ENCODE data around the gene UNG. TPM values are rescaled to one million over a fixed set of nuclear protein-coding genes. Genes with fewer than 3 reads are reported as not detected.

The UNG gene
- total RNA-seq, 6 experiments from 2014 or later = 16.3 to 42.7 (median 21.2) TPM

DNA sequence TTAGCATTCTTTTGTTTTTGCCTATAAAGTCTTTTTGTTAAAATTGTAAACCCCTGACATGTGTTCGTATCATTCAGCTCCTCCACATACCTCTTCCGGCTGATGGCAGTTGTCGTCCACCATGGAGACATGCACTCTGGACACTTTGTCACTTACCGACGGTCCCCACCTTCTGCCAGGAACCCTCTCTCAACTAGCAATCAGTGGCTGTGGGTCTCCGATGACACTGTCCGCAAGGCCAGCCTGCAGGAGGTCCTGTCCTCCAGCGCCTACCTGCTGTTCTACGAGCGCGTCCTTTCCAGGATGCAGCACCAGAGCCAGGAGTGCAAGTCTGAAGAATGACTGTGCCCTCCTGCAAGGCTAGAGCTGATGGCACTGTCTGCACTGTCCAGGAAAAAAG is 11.8 kb upstream of the UNG start:
- Histone ChIP-seq H3K4me3 (peak overlapping the region in 1 of 3 donors; percentile 35), H3K4me1 (peaks cover 0 to 54% (median 18%) of the 10 kb centered on the region in 4 donors), H3K27ac (peak overlapping the region in 2 of 3 donors; percentile 69 to 74), H3K36me3 (peaks cover 0 to 33% (median 17%) of the 10 kb centered on the region in 4 donors), H3K9me3 (no peaks in the 10 kb centered on the region), H3K27me3 (no peaks in the 10 kb centered on the region)
- TF ChIP-seq POLR2A (IDR thresholded peaks at IDR 0.05) = no peak
- TF ChIP-seq, protein P1, sequence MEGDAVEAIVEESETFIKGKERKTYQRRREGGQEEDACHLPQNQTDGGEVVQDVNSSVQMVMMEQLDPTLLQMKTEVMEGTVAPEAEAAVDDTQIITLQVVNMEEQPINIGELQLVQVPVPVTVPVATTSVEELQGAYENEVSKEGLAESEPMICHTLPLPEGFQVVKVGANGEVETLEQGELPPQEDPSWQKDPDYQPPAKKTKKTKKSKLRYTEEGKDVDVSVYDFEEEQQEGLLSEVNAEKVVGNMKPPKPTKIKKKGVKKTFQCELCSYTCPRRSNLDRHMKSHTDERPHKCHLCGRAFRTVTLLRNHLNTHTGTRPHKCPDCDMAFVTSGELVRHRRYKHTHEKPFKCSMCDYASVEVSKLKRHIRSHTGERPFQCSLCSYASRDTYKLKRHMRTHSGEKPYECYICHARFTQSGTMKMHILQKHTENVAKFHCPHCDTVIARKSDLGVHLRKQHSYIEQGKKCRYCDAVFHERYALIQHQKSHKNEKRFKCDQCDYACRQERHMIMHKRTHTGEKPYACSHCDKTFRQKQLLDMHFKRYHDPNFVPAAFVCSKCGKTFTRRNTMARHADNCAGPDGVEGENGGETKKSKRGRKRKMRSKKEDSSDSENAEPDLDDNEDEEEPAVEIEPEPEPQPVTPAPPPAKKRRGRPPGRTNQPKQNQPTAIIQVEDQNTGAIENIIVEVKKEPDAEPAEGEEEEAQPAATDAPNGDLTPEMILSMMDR (IDR thresholded peaks at IDR 0.05) = no peak
- intact Hi-C loops (cut with DNase I) = no loop called here
- DNase-seq (peak in 1 of 3 donors; percentile 75), ATAC-seq (peak in 3 of 4 donors; percentile 25 to 59 (median 50))
- WGBS (ENCODE audit: insufficient coverage, low coverage, low lambda C conversion rate, missing lambda C conversion rate) = 60% methylated on average over 6 of the region's 11 CpGs

DNA sequence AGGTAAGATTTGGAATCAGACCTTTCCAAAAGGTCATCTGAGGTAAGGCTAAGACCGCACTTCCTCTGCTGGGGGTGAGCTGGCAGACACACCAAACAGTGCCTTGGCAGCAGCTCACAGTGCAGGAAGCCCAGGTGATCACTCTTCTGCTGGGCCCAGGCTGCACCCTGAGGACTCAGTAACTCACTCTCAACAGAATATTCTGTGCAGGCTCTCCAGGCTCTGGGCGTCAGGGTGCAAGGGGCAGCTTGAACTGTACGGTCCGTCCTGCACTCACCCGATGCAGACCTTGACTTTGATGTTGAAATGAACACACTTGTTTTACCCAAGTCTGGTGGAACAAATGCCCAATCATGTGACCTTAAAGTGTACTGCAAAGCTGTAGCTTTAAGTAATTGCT is 10.1 kb upstream of the UNG start:
- peaks cover 0 to 26% (median 12%) of the 10 kb centered on the region in 4 donors for H3K36me3 ChIP-seq
- peak; percentile 70 to 93 (median 88) for ATAC-seq
- intact Hi-C loops (cut with DNase I) = no loop called here

DNA sequence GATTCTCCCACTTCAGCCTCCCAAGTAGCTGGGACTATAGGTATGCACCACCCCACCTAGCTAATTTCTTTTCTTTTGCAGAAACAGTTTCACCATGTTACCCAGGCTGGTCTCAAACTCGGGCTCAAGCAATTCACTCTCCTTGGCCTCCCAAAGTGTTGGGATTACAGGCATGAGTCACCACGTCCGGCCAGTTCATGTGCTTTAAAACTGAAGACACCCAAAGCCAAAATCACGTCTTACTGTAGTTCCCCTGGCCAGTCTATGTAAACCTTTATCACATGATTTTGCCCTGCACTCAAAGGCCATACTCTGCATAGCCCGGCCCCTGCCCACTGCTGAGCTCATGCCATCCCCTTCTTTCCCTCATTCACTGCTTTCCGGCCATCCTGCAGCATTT is 8.6 kb upstream of the UNG start:
- no peak for ATAC-seq
- no peaks in the 10 kb centered on the region for H3K27me3 ChIP-seq
- intact Hi-C loops (cut with DNase I) = no loop called here
- H3K27ac ChIP-seq = peak overlapping the region in 2 of 3 donors; percentile 13 to 74
- DNase-seq = no peak
- TF ChIP-seq, protein P1 (IDR thresholded peaks at IDR 0.05) = no peak
- no peak for TF ChIP-seq POLR2A (IDR thresholded peaks at IDR 0.05)
- peaks cover 0 to 73% (median 17%) of the 10 kb centered on the region in 4 donors for H3K4me1 ChIP-seq
- no peak overlapping the region for H3K4me3 ChIP-seq
- H3K9me3 ChIP-seq = no peaks in the 10 kb centered on the region
- H3K36me3 ChIP-seq = peaks cover 0 to 17% (median 9%) of the 10 kb centered on the region in 4 donors
- 68% methylated on average over 5 of the region's 6 CpGs for WGBS (ENCODE audit: insufficient coverage, low coverage, low lambda C conversion rate, missing lambda C conversion rate)

More for the DNA sequence above, 10.1 kb upstream of the UNG start:
- Histone ChIP-seq H3K4me3 (no peak overlapping the region), H3K27me3 (no peaks in the 10 kb centered on the region), H3K27ac (peak overlapping the region in 2 of 3 donors; percentile 69 to 74), H3K4me1 (peaks cover 0 to 65% (median 18%) of the 10 kb centered on the region in 4 donors), H3K9me3 (no peaks in the 10 kb centered on the region)
- TF ChIP-seq POLR2A (IDR thresholded peaks at IDR 0.05) = peak; percentile 35
- TF ChIP-seq, protein P1 (IDR thresholded peaks at IDR 0.05) = no peak
- WGBS (ENCODE audit: insufficient coverage, low coverage, low lambda C conversion rate, missing lambda C conversion rate) = 27% methylated on average over 5 of the region's 5 CpGs
- DNase-seq = peak; percentile 57 to 94 (median 93)

- TF ChIP-seq POLR2A (IDR thresholded peaks at IDR 0.05) = no peak
- TF ChIP-seq, protein P1 (IDR thresholded peaks at IDR 0.05) = no peak
- no peak for DNase-seq
- H3K36me3 ChIP-seq = peaks cover 0 to 17% (median 9%) of the 10 kb centered on the region in 4 donors
Measured at GRCh38 chr12:109089683-109090082, 7.7 kb upstream of the UNG start.

More at GRCh38 chr12:109089683-109090082, 7.7 kb upstream of the UNG start:
- H3K9me3 ChIP-seq = no peaks in the 10 kb centered on the region
- H3K4me3 ChIP-seq = no peak overlapping the region
- 74% methylated on average over 4 of the region's 7 CpGs for WGBS (ENCODE audit: insufficient coverage, low coverage, low lambda C conversion rate, missing lambda C conversion rate)
- no peak for ATAC-seq
- H3K4me1 ChIP-seq = peaks cover 0 to 66% (median 15%) of the 10 kb centered on the region in 4 donors
- peak overlapping the region in 1 of 3 donors; percentile 74 for H3K27ac ChIP-seq
- no peaks in the 10 kb centered on the region for H3K27me3 ChIP-seq
- intact Hi-C loops (cut with DNase I) = loop anchor here in 1 of 2 donors (5.0 kb wide), 1 partner anchor 37 kb away; the partner anchor contains the start of gene USP30
